Stimulated activated CD4-positive, alpha-beta T cell treated with anti-CD3 and anti-CD28 coated beads, Interleukin-2, amount 100 ng/mL, for 24 hours (primary cell): Measurements from ENCODE around the gene RUSF1.
"Not testable (repeated sequence)": the region's sequence is repeated elsewhere in the genome, so short reads cannot be mapped to it uniquely, and the experiment has no call there.

Experiments
- DNase-seq, 2 donors: peaks; one replicate each; pipeline ENCODE4 v3.0.0-alpha.2; 2020

Gene RUSF1

GRCh38 chr16:31507929-31508705 lies at the start of gene RUSF1:
Gene RUSF1, minus strand, starts transcription at chr16:31508391. Its CDS starts 18 bp downstream, at chr16:31508373.
- DNase-seq, result peak; percentile 87 to 91

GRCh38 chr16:31542763-31543162 lies 34.6 kb upstream of the RUSF1 start:
- DNase-seq, result no peak

GRCh38 chr16:31539762-31540161 lies 31.6 kb upstream of the RUSF1 start:
- not testable (repeated sequence) for DNase-seq

GRCh38 chr16:31538243-31538598 lies 30.0 kb upstream of the RUSF1 start:
- DNase-seq, result not testable (repeated sequence)

- DNase-seq, result no peak
Measured at GRCh38 chr16:31537362-31538242, 29.4 kb upstream of the RUSF1 start.

- DNase-seq, result no peak
Measured at GRCh38 chr16:31536804-31537361, 28.7 kb upstream of the RUSF1 start.

- DNase-seq, result no peak
Measured at GRCh38 chr16:31535737-31536136, 27.5 kb upstream of the RUSF1 start.

GRCh38 chr16:31532896-31533295 lies 24.7 kb upstream of the RUSF1 start:
- DNase-seq, result no peak

- DNase-seq, result no peak
Measured at GRCh38 chr16:31532120-31532519, 23.9 kb upstream of the RUSF1 start.

- DNase-seq, result no peak
Measured at GRCh38 chr16:31531096-31531495, 22.9 kb upstream of the RUSF1 start.

- no peak for DNase-seq
Measured at GRCh38 chr16:31530405-31530804, 22.2 kb upstream of the RUSF1 start.

- no peak for DNase-seq
Measured at GRCh38 chr16:31529937-31530312, 21.7 kb upstream of the RUSF1 start.

GRCh38 chr16:31529108-31529936 lies 21.1 kb upstream of the RUSF1 start:
- peak in 1 of 2 donors; percentile 9 for DNase-seq

- DNase-seq, result no peak
Measured at GRCh38 chr16:31528523-31529107, 20.4 kb upstream of the RUSF1 start.

GRCh38 chr16:31527734-31528274 lies 19.6 kb upstream of the RUSF1 start, which contains the start of gene AHSP:
Gene AHSP, plus strand, starts transcription at chr16:31527900. Its CDS starts 240 bp downstream, at chr16:31528140.
- DNase-seq, result no peak

- DNase-seq, result no peak
Measured at GRCh38 chr16:31525113-31525512, 16.9 kb upstream of the RUSF1 start.

GRCh38 chr16:31523768-31524167 lies 15.6 kb upstream of the RUSF1 start:
- not testable (repeated sequence) for DNase-seq

GRCh38 chr16:31522071-31522470 lies 13.9 kb upstream of the RUSF1 start:
- DNase-seq, result no peak

- DNase-seq, result no peak
Measured at GRCh38 chr16:31521368-31521767, 13.2 kb upstream of the RUSF1 start.

- DNase-seq, result no peak
Measured at GRCh38 chr16:31519759-31520431, 11.7 kb upstream of the RUSF1 start.

GRCh38 chr16:31517800-31518402 lies 9.7 kb upstream of the RUSF1 start:
- DNase-seq, result no peak
